HG03280 (cell line): ENCODE data around the gene ADAM8.
"Not testable (repeated sequence)": the region's sequence is repeated elsewhere in the genome, so short reads cannot be mapped to it uniquely, and the experiment has no call there.

Source experiments
- ATAC-seq: cut with Tn5 transposase; IDR thresholded peaks from one replicate; pipeline ENCODE4 v1.9.1; 2021; ENCODE audit warnings: mild to moderate bottlenecking, moderate library complexity; ENCODE audit not compliant: unreplicated experiment

Gene ADAM8

DNA sequence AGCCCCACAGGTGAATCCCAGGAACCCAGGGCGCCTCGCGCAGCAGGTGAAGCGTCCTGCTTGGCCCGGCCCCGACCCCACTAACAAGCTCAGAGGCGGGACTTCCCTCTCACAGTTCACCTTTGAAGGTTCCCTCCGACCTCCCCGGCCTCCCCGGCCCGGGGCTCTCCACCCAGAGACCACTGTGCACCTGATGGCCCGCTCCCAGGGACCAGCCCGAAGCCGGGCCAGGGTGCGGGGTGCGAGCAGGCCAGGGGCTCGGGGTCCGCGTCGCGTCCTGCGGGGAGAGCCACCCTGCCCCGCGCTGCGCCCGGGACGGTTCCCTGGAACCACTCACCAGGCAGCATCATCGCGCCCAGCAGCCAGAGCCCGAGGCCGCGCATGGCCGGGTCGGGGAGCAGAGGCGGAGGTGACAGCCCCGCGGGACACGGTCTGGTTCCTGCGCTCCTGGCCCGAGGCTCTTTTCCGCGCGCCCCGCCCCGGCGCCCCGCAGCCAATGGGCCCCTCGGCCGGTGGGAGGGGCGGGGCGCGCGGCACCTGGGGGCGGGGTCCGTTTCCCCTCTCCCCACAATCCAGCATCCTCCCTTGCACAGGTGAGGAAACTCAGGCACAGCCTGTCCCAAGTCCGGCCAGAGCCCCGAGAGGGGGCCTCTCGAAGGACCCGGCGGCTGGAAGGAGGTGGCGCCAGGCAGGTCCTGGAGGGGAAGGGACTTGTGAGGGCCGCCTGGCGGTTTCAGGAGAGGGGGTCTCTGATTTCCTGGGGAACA lies at the start of gene ADAM8:
TSS of gene ADAM8 (minus strand) at position 434 of the 767 bp plus-strand sequence. CDS start at position 383, 51 bp downstream.
- peak; percentile 55 for ATAC-seq

DNA sequence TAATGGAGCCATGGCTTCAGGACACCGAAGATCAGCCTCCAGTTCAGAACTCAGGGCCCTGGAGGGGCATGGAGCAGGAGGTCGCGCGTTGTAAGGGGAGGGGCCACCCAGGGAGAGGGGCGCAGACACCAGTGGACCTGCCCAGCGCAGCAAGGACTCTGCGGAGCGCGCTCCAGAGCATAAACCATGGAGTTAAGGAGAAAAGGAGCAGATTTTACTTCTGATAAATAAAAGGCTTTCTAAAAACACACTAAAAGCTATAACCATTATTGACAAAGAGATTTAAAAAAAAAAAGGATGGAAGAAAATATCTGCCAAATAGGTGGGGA lies 49.5 kb upstream of the ADAM8 start:
- ATAC-seq: no peak

DNA sequence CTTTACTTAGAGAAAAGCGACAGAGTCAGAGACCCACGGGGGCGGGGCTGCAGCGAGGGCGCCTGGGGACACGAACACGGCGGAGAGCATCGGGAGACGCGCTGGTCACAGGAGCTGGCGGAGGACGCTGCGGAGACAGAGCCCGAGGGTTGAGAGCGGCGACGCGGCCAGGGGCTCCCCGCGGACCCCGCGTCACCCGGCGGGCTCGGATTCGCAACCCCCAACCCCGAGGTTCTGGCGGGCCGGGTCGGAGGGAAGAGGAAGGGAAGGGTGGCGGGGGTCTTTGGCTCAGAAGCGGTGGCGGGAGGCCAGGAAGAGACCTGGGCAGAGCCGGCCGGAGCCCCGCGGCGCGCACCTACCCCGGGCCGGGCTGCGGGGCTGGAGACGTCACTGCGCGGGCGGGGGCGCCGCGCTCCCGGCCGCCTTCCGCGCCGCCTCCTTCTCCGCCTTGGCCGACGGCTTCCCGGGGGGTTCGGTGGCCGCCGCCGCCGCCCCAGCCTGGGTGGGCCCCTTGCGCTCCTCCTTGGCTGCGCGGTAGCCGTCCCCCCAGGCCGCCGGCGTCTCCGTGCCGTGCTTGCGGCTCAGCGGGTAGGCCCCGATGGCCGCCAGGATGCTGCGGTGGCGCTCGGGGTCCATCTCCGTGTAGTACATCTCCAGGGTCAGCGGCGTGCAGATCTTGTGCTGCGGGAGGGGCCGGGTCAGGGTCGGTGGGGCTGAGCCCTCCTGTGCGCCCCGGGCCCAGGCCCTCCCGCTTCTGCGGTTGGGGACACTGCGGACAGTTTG lies 49.0 kb upstream of the ADAM8 start:
- ATAC-seq: no peak

DNA sequence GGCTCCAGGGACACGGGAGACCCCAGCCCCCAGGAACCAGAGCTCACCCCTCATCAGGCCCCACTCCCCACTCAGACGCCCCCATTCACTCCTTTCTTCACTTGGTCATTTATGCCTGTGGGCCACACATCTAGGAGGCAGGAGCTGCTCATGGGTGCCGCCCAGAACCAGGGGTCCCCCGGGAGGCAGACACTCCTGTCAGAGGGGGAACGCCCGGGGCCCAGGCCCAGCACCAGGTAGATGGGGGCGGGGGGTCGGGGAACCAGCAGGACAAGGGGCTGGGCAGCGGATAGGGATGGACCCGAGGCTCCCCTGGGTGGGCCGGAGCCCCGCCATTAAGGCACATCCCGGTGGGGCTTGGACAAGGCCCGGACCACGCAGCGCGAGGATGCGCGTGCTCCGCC lies 48.2 kb upstream of the ADAM8 start:
- ATAC-seq: no peak

DNA sequence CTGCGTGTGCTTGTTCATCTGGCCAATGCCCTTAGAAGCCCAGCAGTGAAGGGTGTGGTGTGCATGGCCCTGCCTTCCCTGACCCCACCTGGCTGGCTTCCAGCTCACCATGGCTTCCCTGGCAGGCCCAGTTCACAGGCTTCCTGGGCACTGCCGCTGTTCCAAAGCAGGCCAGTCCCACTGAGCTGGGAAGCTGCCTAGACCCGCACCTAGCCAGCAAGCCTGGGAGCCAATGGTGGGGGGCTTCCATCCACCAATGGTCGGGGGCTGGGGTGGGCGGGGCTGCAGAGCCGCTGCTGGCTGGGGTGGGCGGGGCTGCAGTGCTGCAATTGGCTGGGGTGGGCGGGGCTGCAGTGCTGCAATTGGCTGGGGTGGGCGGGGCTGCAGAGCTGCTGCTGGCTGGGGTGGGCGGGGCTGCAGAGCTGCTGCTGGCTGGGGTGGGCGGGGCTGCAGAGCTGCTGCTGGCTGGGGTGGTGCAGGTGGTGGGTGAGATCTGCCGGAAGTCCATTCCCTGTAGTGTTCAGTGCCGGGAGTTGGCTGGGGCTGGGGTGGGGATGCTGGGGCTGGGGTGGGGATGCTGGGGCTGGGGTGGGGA lies 47.6 kb upstream of the ADAM8 start:
- peak; percentile 53 for ATAC-seq

DNA sequence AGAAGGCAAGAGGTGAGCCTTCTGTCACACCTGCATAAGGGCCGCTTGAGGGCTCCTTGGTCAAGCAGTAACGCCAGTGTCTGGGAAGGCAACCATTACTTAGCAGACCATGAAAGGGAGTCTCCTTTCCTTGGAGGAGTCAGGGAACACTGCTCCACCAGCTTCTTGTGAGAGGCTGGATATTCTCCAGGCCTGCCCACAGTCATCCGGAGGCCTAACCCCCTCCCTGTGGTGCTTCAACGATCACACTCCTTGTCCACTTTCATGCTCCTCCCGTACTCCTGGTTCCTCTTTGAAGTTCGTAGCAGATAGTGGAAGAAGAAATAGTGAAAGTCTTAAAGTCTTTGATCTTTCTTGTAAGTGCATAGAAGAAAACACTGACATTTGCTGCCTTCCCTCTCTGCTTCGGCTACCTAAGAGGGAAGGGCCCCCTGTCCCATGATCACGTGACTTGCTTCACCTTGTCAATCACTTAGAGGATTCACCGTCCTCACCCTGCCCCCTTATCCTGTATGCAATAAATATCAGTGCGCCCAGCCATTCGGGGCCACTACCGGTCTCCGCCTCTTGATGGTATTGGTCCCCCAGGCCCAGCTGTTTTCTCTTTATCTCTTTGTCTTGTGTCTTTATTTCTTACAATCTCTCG lies 45.5 kb upstream of the ADAM8 start:
- ATAC-seq: not testable (repeated sequence)

DNA sequence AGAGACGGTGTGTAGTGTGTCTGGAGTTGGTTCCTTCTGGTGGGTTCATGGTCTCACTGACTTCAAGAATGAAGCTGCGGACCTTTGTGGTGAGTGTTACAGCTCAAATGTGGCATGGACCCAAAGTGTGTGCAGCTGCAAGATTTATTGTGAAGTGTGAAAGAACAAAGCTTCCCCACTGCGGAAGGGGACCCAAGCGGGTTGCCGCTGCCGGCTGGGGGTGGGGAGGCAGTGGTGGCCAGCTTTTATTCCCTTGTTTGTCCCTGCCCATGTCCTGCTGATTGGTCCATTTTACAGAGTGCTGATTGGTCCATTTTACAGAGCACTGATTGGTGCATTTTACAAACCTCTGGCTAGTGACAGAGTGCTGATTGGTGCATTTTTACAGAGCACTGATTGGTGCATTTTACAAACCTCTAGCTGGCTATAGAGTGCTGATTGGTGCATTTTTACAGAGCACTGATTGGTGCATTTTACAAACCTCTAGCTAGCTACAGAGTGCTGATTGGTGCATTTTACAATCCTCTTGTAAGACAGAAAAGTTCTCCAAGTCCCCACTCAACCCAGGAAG lies 44.3 kb upstream of the ADAM8 start:
- ATAC-seq: not testable (repeated sequence)

DNA sequence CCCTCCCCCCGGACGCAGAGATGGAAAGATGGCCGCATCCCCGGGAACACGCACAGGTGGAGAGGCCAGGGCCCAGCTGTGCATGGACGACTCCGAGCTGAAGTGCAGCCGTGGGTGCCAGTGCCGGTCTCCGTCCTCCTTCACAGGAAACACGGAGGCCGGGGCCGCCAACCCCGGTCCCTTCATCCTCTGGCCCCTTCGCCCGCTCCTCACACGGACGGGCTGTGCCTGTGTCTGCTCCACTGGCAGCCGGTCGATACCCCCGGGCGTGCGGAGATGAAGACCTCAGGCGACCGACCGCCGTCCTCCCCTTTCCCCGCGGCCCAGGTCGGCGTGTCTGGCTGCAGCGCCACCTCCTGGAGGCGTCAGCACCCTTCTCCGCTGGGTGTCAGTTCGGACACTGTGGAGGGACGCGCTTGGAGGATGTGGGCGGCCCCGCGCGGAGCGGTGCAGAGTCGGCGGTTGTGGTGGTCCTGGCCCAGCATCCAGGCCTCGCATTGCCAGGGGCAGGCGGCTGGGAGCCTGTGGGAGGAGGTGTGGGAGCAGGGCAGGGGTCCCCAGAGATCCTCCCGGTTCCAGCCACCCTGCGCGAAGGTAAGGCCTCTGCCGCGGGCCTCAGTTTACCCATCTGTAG lies 41.9 kb upstream of the ADAM8 start:
- ATAC-seq: peak; percentile 80

DNA sequence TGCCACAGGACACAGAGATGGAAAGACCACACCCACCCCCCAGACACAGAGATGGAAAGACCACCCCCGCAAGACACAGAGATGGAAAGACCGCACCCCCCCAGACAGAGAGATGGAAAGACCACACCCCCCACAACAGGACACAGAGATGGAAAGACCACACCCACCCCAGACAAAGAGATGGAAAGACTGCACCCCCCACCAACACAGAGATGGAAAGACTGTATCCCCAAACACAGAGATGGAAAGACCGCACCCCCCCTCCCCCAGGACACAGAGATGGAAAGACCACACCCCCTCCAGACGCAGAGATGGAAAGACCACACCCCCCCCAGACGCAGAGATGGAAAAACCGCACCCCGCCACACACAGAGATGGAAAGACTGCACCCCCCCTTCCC lies 40.1 kb upstream of the ADAM8 start:
- no peak for ATAC-seq

DNA sequence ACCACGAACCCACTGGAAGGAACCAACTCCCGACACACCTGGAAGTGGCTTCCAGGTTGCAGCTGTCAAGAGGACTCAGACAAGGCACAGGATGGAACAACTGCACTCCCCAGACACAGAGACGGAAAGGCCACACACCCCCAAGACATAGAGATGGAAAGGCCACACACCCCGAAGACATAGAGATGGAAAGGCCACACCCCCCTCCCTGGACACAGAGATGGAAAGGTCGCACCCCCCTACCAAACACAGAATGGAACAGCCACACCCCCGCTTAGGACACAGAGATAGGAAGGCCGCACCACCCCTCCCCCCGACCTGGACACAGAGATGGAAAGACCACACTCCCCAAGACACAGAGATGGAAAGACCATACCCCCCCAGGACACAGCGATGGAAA lies 39.6 kb upstream of the ADAM8 start:
- no peak for ATAC-seq

DNA sequence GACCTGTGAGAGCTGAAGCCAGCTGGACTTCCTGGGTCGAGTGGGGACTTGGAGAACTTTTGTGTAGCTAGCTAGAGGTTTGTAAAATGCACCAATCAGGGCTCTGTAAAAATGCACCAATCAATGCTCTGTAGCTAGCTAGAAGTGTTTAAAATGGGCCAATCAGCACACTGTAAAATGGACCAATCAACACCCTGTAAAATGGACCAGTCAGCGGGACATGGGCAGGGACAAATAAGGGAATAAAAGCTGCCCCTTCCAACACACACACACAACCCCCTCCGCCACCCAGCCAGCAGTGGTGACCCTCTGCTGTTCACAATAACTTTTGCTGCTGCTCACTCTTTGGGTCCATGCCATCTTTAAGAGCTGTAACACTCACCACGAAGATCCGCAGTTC lies 39.2 kb upstream of the ADAM8 start:
- ATAC-seq: no peak

DNA sequence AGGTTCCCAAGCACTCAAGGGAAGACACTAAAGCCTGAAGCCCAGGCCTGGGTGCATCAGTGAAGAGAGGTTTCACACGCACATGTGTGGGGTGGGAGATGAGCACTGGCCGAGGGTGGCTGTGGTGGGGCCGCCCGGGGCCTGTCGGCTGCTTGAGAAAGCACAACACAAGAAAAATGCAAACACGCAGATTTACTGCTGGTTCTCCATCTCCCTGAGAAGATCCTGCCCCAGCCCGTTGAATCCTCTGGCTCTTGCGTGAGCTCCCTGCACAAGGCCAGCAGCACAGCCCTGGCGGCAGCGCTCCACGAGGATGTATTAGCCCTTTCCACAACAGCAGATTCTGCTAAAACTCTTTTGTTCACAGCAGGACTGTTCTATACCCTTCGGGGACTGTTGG lies 38.2 kb upstream of the ADAM8 start:
- ATAC-seq: no peak

DNA sequence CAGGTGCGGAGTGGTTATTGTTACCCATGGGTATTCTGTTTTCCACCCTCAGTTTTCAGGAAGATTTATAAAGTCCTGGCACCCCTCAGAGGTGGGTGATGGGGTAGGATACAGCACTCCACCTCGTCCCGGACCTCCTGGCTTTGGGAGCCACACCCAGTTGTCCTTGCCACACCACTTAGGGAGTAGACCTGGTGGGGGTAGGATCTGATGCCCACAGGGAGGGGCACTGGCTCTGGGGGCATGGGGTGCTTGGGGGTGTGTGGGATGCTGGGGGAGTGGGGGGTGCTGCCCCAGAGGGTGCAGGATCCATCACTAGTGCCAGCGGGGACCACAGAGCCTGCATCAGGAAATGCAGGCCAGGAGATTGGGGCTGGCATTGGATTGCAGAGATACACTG lies 36.5 kb upstream of the ADAM8 start:
- no peak for ATAC-seq

DNA sequence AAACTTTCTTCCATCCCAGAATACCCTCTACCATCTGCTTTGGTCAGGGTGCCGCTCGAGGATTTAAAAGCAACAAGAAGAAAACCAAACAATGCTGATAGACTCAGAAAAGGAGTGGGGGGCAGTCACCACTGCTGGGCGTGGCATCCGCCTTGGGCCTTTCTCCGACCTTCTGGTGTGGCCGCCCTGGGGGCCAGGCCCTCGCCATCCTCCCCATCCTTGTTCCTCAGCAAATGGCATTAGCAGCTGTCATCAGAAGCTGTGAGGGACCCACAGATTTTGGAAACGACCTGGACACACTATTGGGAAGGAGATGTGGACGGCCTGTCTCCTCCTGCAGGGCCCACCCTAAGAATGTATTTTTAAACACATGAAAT lies 36.1 kb upstream of the ADAM8 start:
- ATAC-seq: no peak

DNA sequence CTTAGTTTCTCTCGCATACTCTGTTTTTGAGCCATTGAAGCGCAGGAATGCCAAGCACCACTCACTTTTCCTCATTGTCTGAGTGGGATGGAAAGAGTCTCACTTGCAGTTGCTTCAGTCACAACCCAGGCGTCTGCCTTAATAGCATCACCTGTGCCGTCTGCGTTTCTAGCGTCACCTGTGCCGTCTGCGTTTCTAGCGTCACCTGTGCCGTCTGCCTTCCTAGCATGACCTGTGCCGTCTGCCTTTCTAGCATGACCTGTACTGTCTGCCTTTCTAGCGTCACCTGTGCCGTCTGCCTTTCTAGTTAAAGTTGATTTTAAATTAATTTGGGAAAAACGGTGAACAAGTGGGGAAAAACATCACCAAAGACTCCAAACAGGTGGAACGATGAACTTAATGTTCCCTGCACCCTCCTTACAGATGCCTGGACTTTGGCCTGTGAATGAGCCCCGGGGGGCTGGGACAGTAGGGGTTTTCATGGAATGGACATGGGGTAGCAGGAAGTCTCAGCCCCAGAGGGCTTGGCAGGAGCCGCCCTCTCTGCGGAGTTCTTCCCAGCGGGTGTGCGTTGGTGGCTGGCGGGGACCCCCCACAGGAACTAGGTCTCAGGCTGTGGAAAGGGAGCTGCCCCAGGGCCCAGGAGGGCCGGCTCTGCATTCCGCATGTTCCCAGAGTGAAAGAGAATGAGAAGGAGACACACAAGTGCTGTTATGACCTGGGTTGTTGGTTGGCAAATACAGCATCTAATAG lies 35.5 kb upstream of the ADAM8 start:
- no peak for ATAC-seq

DNA sequence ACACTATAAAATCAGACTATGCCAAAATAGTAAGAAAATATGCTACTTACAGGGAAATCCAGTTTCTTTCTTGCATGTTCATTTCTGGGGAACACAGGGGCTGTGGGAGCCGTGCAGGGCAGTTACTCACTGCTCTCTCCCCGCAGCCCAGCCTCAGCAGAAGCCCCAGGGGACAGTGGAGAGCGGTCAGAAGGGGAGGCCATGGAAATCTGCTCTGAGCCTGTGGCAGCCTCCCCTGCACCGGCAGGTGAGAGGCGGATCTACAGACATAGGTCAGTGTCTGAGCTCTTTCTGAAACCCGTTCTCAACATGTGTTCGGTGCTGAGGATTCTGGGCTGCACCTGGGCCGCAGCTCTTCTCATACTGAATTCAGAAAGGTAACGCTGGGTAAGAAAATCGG lies 34.9 kb upstream of the ADAM8 start:
- ATAC-seq: no peak

DNA sequence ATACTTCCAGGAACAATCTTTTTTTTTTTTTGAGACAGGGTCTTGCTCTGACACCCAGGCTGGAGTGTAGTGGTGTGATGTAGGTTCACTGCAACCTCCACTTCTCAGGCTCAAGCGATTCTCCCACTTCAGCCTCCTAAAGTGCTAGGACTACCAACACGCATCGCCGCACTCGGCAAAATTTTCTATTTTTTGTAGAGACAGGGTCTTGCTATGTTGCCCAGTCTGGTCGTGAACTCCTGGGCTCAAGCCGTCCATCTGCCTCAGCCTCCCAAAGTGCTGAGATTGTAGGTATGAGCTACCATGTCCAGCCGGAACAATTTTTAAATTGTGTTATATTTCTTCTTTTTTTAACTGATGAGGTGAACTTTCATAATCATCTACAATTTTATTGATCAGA lies 34.1 kb upstream of the ADAM8 start:
- no peak for ATAC-seq

DNA sequence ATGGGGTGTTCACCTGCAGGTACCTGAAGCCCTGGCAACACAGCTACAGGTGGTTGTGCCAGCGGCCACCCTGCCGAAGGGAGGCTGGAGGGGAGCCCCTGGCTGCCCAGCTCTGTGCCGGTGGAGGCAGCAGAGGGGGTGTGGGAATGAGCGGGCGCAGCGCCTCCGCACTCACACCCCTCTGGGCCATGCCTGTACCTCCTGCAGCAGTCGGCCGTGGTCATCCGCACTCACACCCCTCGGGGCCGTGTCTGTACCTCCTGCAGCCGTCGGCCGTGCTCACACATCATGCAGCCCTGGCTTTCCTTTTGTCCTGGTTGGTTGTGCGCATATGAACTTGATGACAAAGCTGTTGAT lies 33.7 kb upstream of the ADAM8 start:
- ATAC-seq: no peak

DNA sequence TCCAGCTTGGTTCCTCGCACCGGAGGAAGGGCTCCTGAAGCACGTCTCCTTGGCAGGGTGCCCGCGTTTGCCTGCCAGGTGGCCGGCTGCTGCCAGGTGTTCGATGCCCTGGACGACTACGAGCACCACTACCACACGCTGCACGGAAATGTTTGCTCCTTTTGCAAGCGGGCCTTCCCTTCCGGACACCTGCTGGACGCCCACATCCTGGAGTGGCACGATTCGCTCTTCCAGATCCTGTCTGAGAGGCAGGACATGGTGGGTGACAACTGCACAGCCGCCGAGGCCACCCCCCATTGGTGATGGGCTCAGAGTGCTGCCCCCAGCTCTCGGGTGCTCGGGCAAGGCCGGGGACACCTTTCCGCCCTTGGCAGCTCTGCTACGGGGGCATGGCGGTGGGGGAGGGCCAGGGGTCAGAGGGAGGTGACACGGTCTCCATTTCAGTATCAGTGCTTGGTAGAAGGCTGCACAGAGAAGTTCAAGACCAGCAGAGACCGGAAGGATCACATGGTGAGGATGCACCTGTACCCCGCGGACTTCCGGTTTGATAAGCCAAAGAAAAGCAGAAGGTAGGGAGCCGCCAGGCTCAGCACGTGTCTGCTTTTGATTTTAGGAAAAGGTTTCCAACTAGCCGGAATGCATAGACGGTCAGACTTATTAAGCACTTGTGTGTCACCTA lies 33.2 kb upstream of the ADAM8 start:
- no peak for ATAC-seq
